Superior temporal gyrus (tissue), 1 donor: ENCODE data around the gene RAPGEF5.

Experiments used
- DNase-seq: peaks from one replicate; pipeline ENCODE4 v3.0.0-alpha.2; 2016; ENCODE audit errors: extremely low spot score

The RAPGEF5 gene

GRCh38 chr7:22378199-22378980, 21.4 kb upstream of the RAPGEF5 start:
- no peak for DNase-seq

- DNase-seq: no peak
Measured at GRCh38 chr7:22377703-22378102, 20.7 kb upstream of the RAPGEF5 start.

GRCh38 chr7:22375359-22376048, 18.6 kb upstream of the RAPGEF5 start:
- no peak for DNase-seq

GRCh38 chr7:22373911-22374310, 17.0 kb upstream of the RAPGEF5 start:
- DNase-seq: no peak

- no peak for DNase-seq
Measured at GRCh38 chr7:22373388-22373787, 16.4 kb upstream of the RAPGEF5 start.

- DNase-seq: no peak
Measured at GRCh38 chr7:22372863-22373262, 15.9 kb upstream of the RAPGEF5 start.

GRCh38 chr7:22371878-22372277, 14.9 kb upstream of the RAPGEF5 start:
- no peak for DNase-seq

GRCh38 chr7:22364900-22365299, 7.9 kb upstream of the RAPGEF5 start:
- peak; percentile 69 for DNase-seq

- no peak for DNase-seq
Measured at GRCh38 chr7:22363756-22364422, 6.9 kb upstream of the RAPGEF5 start.

GRCh38 chr7:22361795-22362194, 4.8 kb upstream of the RAPGEF5 start:
- no peak for DNase-seq

- no peak for DNase-seq
Measured at GRCh38 chr7:22361320-22361719, 4.4 kb upstream of the RAPGEF5 start.

GRCh38 chr7:22358820-22359697, 2.1 kb upstream of the RAPGEF5 start:
- DNase-seq: no peak

- no peak for DNase-seq
Measured at GRCh38 chr7:22357311-22358175, 589 bp upstream of the RAPGEF5 start.

GRCh38 chr7:22356010-22356691, 803 bp downstream of the RAPGEF5 start:
- no peak for DNase-seq

- DNase-seq: no peak
Measured at GRCh38 chr7:22355620-22356009, 1.3 kb downstream of the RAPGEF5 start.

- no peak for DNase-seq
Measured at GRCh38 chr7:22354462-22354861, 2.5 kb downstream of the RAPGEF5 start.

- DNase-seq: no peak
Measured at GRCh38 chr7:22352887-22353286, 4.1 kb downstream of the RAPGEF5 start.

- DNase-seq: no peak
Measured at GRCh38 chr7:22351878-22352277, 5.1 kb downstream of the RAPGEF5 start.

GRCh38 chr7:22351329-22351692, 5.6 kb downstream of the RAPGEF5 start:
- DNase-seq: peak; percentile 10
